Amygdala (tissue), 56 donors: Measurements from ENCODE around the gene CEP164.

Experiments
- DNase-seq, 56 donors: peaks; one replicate each; lab custom pipeline; 2025; lab: John Stamatoyannopoulos, UW

The CEP164 gene

GRCh38 chr11:117356126-117356890 lies 28.7 kb downstream of the CEP164 start:
- DNase-seq: no peak

- peak in 10 of 56 donors; percentile 6 to 56 (median 20) for DNase-seq
Measured at GRCh38 chr11:117361432-117361831, 33.8 kb downstream of the CEP164 start.

GRCh38 chr11:117366248-117366647 lies 38.6 kb downstream of the CEP164 start:
- DNase-seq: peak in 3 of 56 donors; percentile 2 to 8 (median 5)

GRCh38 chr11:117366875-117367274 lies 39.2 kb downstream of the CEP164 start:
- DNase-seq: no peak

GRCh38 chr11:117369534-117369933 lies 41.9 kb downstream of the CEP164 start:
- DNase-seq: no peak

- no peak for DNase-seq
Measured at GRCh38 chr11:117371453-117371852, 43.8 kb downstream of the CEP164 start.

GRCh38 chr11:117374316-117375055 lies 46.8 kb downstream of the CEP164 start:
- no peak for DNase-seq

- DNase-seq: no peak
Measured at GRCh38 chr11:117375960-117376359, 48.3 kb downstream of the CEP164 start.

- DNase-seq: no peak
Measured at GRCh38 chr11:117376517-117376916, 48.9 kb downstream of the CEP164 start.

- DNase-seq: no peak
Measured at GRCh38 chr11:117378976-117379865, 51.6 kb downstream of the CEP164 start.

- no peak for DNase-seq
Measured at GRCh38 chr11:117380676-117381075, 53.0 kb downstream of the CEP164 start.

- no peak for DNase-seq
Measured at GRCh38 chr11:117381481-117382387, 54.1 kb downstream of the CEP164 start.

- no peak for DNase-seq
Measured at GRCh38 chr11:117382746-117383145, 55.1 kb downstream of the CEP164 start.

GRCh38 chr11:117384045-117384444 lies 56.4 kb downstream of the CEP164 start:
- no peak for DNase-seq

GRCh38 chr11:117385471-117385870 lies 57.8 kb downstream of the CEP164 start:
- DNase-seq: no peak

GRCh38 chr11:117385906-117386305 lies 58.3 kb downstream of the CEP164 start:
- no peak for DNase-seq

GRCh38 chr11:117387992-117388755 lies 60.5 kb downstream of the CEP164 start:
- DNase-seq: no peak

- no peak for DNase-seq
Measured at GRCh38 chr11:117390743-117391142, 63.1 kb downstream of the CEP164 start.

GRCh38 chr11:117391181-117391580 lies 63.5 kb downstream of the CEP164 start:
- no peak for DNase-seq
